DOHH2 (cell line): ENCODE results near the gene LRAT.

Experiments used
- H3F3A ChIP-seq: fragments of 200-600 bp; sonication (generic), shearing (Covaris generic); 2 replicates; pipeline ENCODE4 v1.6.0; 2016; ENCODE audit warnings: antibody characterized with exemption, mild to moderate bottlenecking; ENCODE audit not compliant: control insufficient read depth, insufficient read depth
- H3K27ac ChIP-seq: fragments of 200-600 bp; sonication (generic); 2 replicates; pipeline ENCODE4 v1.5.1; 2014; ENCODE audit warnings: low read depth, mild to moderate bottlenecking, low read length, moderate library complexity
- H3K27me3 ChIP-seq: fragments of 200-600 bp; sonication (generic); 2 replicates; pipeline ENCODE4 v1.6.1; 2014; ENCODE audit warnings: mild to moderate bottlenecking, low read length, mixed read lengths; ENCODE audit not compliant: control insufficient read depth
- H3K36me3 ChIP-seq: fragments of 200-600 bp; sonication (generic); 2 replicates; pipeline ENCODE4 v1.6.1; 2014; ENCODE audit warnings: mild to moderate bottlenecking, low read length, moderate library complexity, mixed read lengths; ENCODE audit not compliant: control insufficient read depth
- H3K4me1 ChIP-seq: fragments of 200-600 bp; sonication (generic); 2 replicates; pipeline ENCODE4 v1.6.1; 2014; ENCODE audit warnings: mild to moderate bottlenecking, low read length, mixed read lengths; ENCODE audit not compliant: control insufficient read depth
- H3K4me2 ChIP-seq: fragments of 200-600 bp; sonication (generic); 2 replicates; pipeline ENCODE4 v1.6.0; 2014; ENCODE audit warnings: mild to moderate bottlenecking, low read length, moderate library complexity
- H3K4me3 ChIP-seq: fragments of 200-600 bp; sonication (generic); 2 replicates; pipeline ENCODE4 v1.5.1; 2014; ENCODE audit warnings: mild to moderate bottlenecking, low read length, mixed read lengths
- H3K79me2 ChIP-seq: fragments of 200-600 bp; sonication (generic); 2 replicates; pipeline ENCODE4 v1.6.1; 2014; ENCODE audit warnings: mild to moderate bottlenecking, low read length, mixed read lengths; ENCODE audit not compliant: control insufficient read depth
- H3K9me2 ChIP-seq: fragments of 200-600 bp; sonication (generic); replicated peaks from 2 replicates; pipeline ENCODE4 v1.6.1; 2014; ENCODE audit warnings: mild to moderate bottlenecking, low read length, mixed read lengths; ENCODE audit not compliant: control insufficient read depth
- H3K9me3 ChIP-seq: fragments of 200-600 bp; sonication (generic); 2 replicates; pipeline ENCODE4 v1.6.1; 2014; ENCODE audit warnings: antibody characterized with exemption, low read length, mixed read lengths; ENCODE audit not compliant: control insufficient read depth, insufficient read depth
- H4K20me1 ChIP-seq: fragments of 200-600 bp; sonication (generic); 2 replicates; pipeline ENCODE4 v1.6.0; 2014; ENCODE audit warnings: low read depth, mild to moderate bottlenecking, antibody characterized with exemption, low read length, moderate library complexity; ENCODE audit not compliant: control insufficient read depth, insufficient read depth
- CTCF ChIP-seq: fragments of 200-600 bp; sonication (generic); IDR thresholded peaks from one replicate; pipeline ENCODE4 v1.5.1; 2014; ENCODE audit warnings: antibody characterized with exemption, mild to moderate bottlenecking, low read depth, low read length; ENCODE audit not compliant: poor library complexity, severe bottlenecking
- EZH2phosphoT487 ChIP-seq: fragments of 200-600 bp; sonication (generic); IDR thresholded peaks from 2 replicates; pipeline ENCODE4 v1.6.1; 2017; ENCODE audit warnings: borderline replicate concordance, mild to moderate bottlenecking, antibody characterized with exemption, low read length, moderate library complexity, mixed read lengths

LRAT gene

GRCh38 chr4:154727540-154727939, 16.3 kb upstream of the LRAT start:
- Histone ChIP-seq H3K79me2 (no peaks in the 10 kb centered on the region), H4K20me1 (no peaks in the 10 kb centered on the region), H3K4me3 (no peak overlapping the region), H3K27ac (no peak overlapping the region), H3K9me3 (no peaks in the 10 kb centered on the region), H3K36me3 (no peaks in the 10 kb centered on the region), H3K27me3 (no peaks in the 10 kb centered on the region), H3K4me1 (no peaks in the 10 kb centered on the region), H3K9me2 (no peaks in the 10 kb centered on the region), H3F3A (no peaks in the 10 kb centered on the region), H3K4me2 (no peak overlapping the region)
- TF ChIP-seq CTCF: no peak
- no peak for TF ChIP-seq EZH2phosphoT487

GRCh38 chr4:154731756-154732155, 12.0 kb upstream of the LRAT start:
- no peaks in the 10 kb centered on the region for H3K4me1 ChIP-seq
- H4K20me1 ChIP-seq: no peaks in the 10 kb centered on the region
- H3F3A ChIP-seq: no peaks in the 10 kb centered on the region
- TF ChIP-seq EZH2phosphoT487: no peak
- no peaks in the 10 kb centered on the region for H3K79me2 ChIP-seq
- H3K27me3 ChIP-seq: no peaks in the 10 kb centered on the region
- no peaks in the 10 kb centered on the region for H3K36me3 ChIP-seq
- no peaks in the 10 kb centered on the region for H3K9me3 ChIP-seq
- no peak overlapping the region for H3K4me2 ChIP-seq
- H3K4me3 ChIP-seq: no peak overlapping the region
- no peak overlapping the region for H3K27ac ChIP-seq
- H3K9me2 ChIP-seq: no peaks in the 10 kb centered on the region

GRCh38 chr4:154732669-154733068, 11.1 kb upstream of the LRAT start:
- H3K4me3 ChIP-seq: no peak overlapping the region
- no peaks in the 10 kb centered on the region for H3K79me2 ChIP-seq
- no peaks in the 10 kb centered on the region for H4K20me1 ChIP-seq
- TF ChIP-seq CTCF (no peak), EZH2phosphoT487 (no peak)
- H3K4me1 ChIP-seq: no peaks in the 10 kb centered on the region
- no peaks in the 10 kb centered on the region for H3K9me3 ChIP-seq
- no peaks in the 10 kb centered on the region for H3K36me3 ChIP-seq
- no peaks in the 10 kb centered on the region for H3K27me3 ChIP-seq
- no peak overlapping the region for H3K27ac ChIP-seq
- no peak overlapping the region for H3K4me2 ChIP-seq
- no peaks in the 10 kb centered on the region for H3K9me2 ChIP-seq
- H3F3A ChIP-seq: no peaks in the 10 kb centered on the region

- Histone ChIP-seq H3K4me3 (no peak overlapping the region), H3F3A (no peaks in the 10 kb centered on the region), H4K20me1 (no peaks in the 10 kb centered on the region), H3K9me2 (no peaks in the 10 kb centered on the region), H3K79me2 (no peaks in the 10 kb centered on the region), H3K4me2 (no peak overlapping the region), H3K9me3 (no peaks in the 10 kb centered on the region), H3K4me1 (no peaks in the 10 kb centered on the region), H3K36me3 (no peaks in the 10 kb centered on the region), H3K27me3 (no peaks in the 10 kb centered on the region), H3K27ac (no peak overlapping the region)
- TF ChIP-seq CTCF: no peak
- TF ChIP-seq EZH2phosphoT487: no peak
Observed at GRCh38 chr4:154736770-154737169, 7.0 kb upstream of the LRAT start.
